C4-2B (cell line): ENCODE data around the gene TENM4.

ENCODE experiments used
- CTCF ChIP-seq: fragments of 450-650 bp; conservative IDR thresholded peaks from 2 replicates; pipeline ENCODE4 v1.5.1; 2017; ENCODE audit warnings: mild to moderate bottlenecking
- ZFX ChIP-seq: fragments of 450-650 bp; IDR thresholded peaks from 2 replicates; pipeline ENCODE4 v1.6.1; 2017

GRCh38 chr11:79488286-79488685 lies 47.5 kb upstream of the TENM4 start:
- TF ChIP-seq ZFX (no peak), CTCF (no peak)
